Osteoblast (primary cell): ENCODE measurements around the gene LLGL2. TPM values are rescaled to one million over a fixed set of nuclear protein-coding genes. Genes with fewer than 3 reads are reported as not detected.
"Not testable (repeated sequence)": the region's sequence is repeated elsewhere in the genome, so short reads cannot be mapped to it uniquely, and the experiment has no call there.

Source experiments
- DNase-seq: peaks from one replicate; pipeline ENCODE4 v3.0.0; 2011; ENCODE audit warnings: low spot score, mixed read lengths; ENCODE audit not compliant: insufficient read length; ENCODE audit errors: missing footprints
- H2AFZ ChIP-seq: 2 replicates; pipeline ENCODE4 v1.6.0; 2011; ENCODE audit warnings: mild to moderate bottlenecking, low read length
- H3K27ac ChIP-seq: 2 replicates; pipeline ENCODE4 v1.5.1; 2011; ENCODE audit warnings: mild to moderate bottlenecking, low read depth, low read length, moderate library complexity
- H3K27me3 ChIP-seq: 2 replicates; pipeline ENCODE4 v1.6.0; 2012; ENCODE audit warnings: mild to moderate bottlenecking, control low read depth, inconsistent platforms, low read length, moderate library complexity; ENCODE audit not compliant: insufficient read depth
- H3K36me3 ChIP-seq: 2 replicates; pipeline ENCODE4 v1.5.1; 2011; ENCODE audit warnings: mild to moderate bottlenecking, low read length, control low read depth, moderate library complexity; ENCODE audit not compliant: insufficient read depth
- H3K4me1 ChIP-seq: 2 replicates; pipeline ENCODE4 v1.5.1; 2011; ENCODE audit warnings: mild to moderate bottlenecking, low read length, control low read depth, moderate library complexity; ENCODE audit not compliant: insufficient read depth
- H3K4me2 ChIP-seq: 2 replicates; pipeline ENCODE4 v1.6.0; 2011; ENCODE audit warnings: mild to moderate bottlenecking, low read length; ENCODE audit not compliant: insufficient read depth
- H3K4me3 ChIP-seq: fragments of 200-600 bp; sonication (generic); 3 replicates; pipeline ENCODE4 v1.5.1; 2012; ENCODE audit warnings: mild to moderate bottlenecking, low read length, inconsistent platforms; ENCODE audit not compliant: insufficient read depth
- H3K79me2 ChIP-seq: 2 replicates; pipeline ENCODE4 v1.6.0; 2012; ENCODE audit warnings: mild to moderate bottlenecking, low read length, control low read depth, inconsistent platforms; ENCODE audit not compliant: insufficient read depth
- H3K9me3 ChIP-seq: 2 replicates; pipeline ENCODE4 v1.5.1; 2011; ENCODE audit warnings: low read depth, low read length, control low read depth
- H4K20me1 ChIP-seq: 2 replicates; pipeline ENCODE4 v1.6.0; 2012; ENCODE audit warnings: mild to moderate bottlenecking, low read length, control low read depth; ENCODE audit not compliant: insufficient read depth
- total RNA-seq: library from RNA; depleted of rRNA; stranded (reverse); fragments of >200 nt; gene quantifications from 2 replicates; pipeline ENCODE4 v1.2.3, GENCODE V29; 2012
- TF ChIP-seq, protein P1 (sequence below): IDR thresholded peaks from 2 replicates; pipeline ENCODE4 v1.5.1; 2011; ENCODE audit warnings: mild to moderate bottlenecking, low read depth, low read length, moderate library complexity; ENCODE audit errors: extremely low read depth

The LLGL2 gene
- total RNA-seq, 1 donor = 0.36 TPM

DNA sequence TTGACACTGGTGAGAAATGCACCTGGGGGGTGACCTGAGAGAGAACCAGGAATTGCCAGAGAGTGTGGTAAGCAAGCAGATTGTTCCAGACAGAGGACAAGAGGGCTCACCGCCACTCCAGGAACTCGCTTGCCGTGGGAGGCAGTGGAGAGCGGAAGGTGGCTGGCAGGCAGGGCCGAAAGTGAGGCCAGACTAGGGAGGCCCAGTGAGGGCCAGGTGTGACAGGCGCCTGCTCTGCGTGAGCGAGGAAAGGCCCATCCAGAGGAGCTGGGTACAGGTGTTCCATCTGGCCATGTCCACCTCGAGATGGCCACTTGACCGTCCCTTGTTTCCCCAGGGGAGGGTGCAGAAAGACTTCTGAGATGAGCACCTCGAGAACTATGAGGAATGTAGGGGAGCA, 50.2 kb downstream of the LLGL2 start:
- Histone ChIP-seq H3K36me3 (no peaks in the 10 kb centered on the region), H4K20me1 (no peaks in the 10 kb centered on the region), H3K9me3 (no peaks in the 10 kb centered on the region), H3K4me3 (no peak overlapping the region), H2AFZ (no peak overlapping the region), H3K79me2 (no peaks in the 10 kb centered on the region), H3K4me1 (no peaks in the 10 kb centered on the region), H3K4me2 (no peak overlapping the region), H3K27ac (no peak overlapping the region), H3K27me3 (no peaks in the 10 kb centered on the region)
- TF ChIP-seq, protein P1, sequence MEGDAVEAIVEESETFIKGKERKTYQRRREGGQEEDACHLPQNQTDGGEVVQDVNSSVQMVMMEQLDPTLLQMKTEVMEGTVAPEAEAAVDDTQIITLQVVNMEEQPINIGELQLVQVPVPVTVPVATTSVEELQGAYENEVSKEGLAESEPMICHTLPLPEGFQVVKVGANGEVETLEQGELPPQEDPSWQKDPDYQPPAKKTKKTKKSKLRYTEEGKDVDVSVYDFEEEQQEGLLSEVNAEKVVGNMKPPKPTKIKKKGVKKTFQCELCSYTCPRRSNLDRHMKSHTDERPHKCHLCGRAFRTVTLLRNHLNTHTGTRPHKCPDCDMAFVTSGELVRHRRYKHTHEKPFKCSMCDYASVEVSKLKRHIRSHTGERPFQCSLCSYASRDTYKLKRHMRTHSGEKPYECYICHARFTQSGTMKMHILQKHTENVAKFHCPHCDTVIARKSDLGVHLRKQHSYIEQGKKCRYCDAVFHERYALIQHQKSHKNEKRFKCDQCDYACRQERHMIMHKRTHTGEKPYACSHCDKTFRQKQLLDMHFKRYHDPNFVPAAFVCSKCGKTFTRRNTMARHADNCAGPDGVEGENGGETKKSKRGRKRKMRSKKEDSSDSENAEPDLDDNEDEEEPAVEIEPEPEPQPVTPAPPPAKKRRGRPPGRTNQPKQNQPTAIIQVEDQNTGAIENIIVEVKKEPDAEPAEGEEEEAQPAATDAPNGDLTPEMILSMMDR = no peak
- no peak for DNase-seq

DNA sequence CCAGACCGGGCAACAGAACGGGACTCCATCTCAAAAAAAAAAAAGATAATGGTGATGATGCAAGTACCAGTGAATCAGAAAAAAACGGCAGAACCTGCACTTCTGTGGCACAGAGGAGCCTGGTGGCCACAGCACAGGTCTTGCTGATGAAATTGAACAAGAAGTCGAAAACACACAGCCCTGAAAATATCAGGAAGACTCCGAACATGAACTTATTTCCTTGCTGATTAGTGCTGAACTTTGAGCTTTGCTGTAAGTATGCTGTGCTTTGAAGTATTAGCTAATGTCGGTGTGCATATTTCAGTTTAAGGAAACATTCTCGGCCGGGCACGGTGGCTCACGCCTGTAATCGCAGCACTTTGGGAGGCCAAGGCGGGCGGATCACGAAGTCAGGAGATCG, 51.2 kb downstream of the LLGL2 start:
- no peak overlapping the region for H3K27ac ChIP-seq

DNA sequence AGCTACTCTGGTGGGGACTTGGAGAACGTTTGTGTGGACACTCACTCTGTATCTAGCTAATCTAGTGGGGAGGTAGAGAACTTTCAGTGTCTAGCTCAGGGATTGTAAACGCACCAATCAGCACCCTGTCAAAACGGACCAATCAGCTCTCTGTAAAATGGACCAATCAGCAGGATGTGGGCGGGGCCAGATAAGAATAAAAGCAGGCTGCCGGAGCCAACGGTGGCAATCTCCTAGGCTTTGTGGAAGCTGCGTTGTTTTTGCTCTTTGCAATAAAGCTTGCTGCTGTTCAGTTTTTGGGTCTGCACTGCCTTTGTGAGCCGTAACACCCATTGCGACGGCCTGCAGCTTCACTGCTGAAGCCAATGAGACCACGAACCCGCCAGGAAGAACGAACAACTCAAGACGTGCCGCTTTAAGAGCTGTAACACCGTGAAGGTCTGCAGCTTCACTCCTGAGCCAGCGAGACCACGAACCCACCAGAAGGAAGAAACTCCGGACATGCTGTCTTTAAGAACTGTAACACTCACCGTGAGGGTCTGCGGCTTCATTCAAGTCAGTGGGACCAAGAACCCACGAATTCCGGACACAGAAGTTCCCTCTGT, 55.7 kb downstream of the LLGL2 start:
- not testable (repeated sequence) for H3K4me3 ChIP-seq

More for the DNA sequence above, 51.2 kb downstream of the LLGL2 start:
- Histone ChIP-seq H3K4me1 (no peaks in the 10 kb centered on the region), H3K4me3 (no peak overlapping the region), H3K27me3 (peaks cover 3% of the 10 kb centered on the region), H4K20me1 (no peaks in the 10 kb centered on the region), H3K36me3 (no peaks in the 10 kb centered on the region), H3K4me2 (no peak overlapping the region), H3K9me3 (no peaks in the 10 kb centered on the region), H2AFZ (no peak overlapping the region), H3K79me2 (no peaks in the 10 kb centered on the region)
- DNase-seq = no peak
- TF ChIP-seq, protein P1 = no peak

DNA sequence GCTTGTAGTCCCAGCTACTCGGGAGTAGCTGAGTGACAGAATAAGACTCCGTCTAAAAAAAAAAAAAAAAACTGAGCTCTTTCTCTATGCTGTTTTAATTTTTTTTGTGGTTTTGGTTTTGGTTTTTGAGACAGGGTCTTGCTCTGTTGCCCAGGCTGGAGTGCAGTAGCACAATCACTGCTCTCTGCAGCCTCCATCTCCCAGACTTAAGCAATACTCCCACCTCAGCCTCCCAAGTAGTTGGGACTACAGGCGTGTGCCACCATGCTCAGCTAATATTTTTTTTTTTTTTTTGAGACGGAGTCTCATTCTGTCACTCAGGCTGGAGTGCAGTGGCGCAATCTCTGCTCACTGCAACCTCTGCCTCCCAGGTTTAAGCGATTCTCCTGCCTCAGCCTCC, 57.7 kb downstream of the LLGL2 start:
- H3K27ac ChIP-seq, H3K79me2 ChIP-seq, H4K20me1 ChIP-seq, DNase-seq, H3K4me1 ChIP-seq, H3K9me3 ChIP-seq, H3K4me2 ChIP-seq, H3K36me3 ChIP-seq, H2AFZ ChIP-seq, H3K4me3 ChIP-seq: not testable (repeated sequence)
- H3K27me3 ChIP-seq = peaks cover 30% of the 10 kb centered on the region

More for the DNA sequence above, 55.7 kb downstream of the LLGL2 start:
- H3K4me2 ChIP-seq, H3K36me3 ChIP-seq, H4K20me1 ChIP-seq, H3K79me2 ChIP-seq, H3K4me1 ChIP-seq, DNase-seq, H3K27ac ChIP-seq, H3K9me3 ChIP-seq, H2AFZ ChIP-seq: not testable (repeated sequence)
- peaks cover 11% of the 10 kb centered on the region for H3K27me3 ChIP-seq

DNA sequence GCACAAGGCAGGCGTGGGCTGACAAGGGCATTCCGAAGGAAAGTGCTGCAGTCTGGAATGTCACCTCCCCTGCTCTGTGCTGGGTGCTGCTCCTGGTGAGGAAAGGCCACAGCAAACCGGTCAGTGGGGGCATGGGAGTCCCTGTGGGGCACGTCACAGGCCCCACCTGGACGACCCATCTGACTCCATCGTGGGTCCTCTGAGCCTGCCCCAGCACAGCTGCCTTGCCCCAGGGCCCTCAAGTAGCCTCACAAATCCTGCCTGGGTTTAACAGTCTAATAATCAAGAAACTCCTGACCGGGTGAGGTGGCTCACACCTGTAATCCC, 59.3 kb downstream of the LLGL2 start:
- H3K36me3 ChIP-seq = no peaks in the 10 kb centered on the region
- peaks cover 38% of the 10 kb centered on the region for H3K27me3 ChIP-seq
- H3K4me1 ChIP-seq = no peaks in the 10 kb centered on the region

More for the DNA sequence above, 59.3 kb downstream of the LLGL2 start:
- no peak overlapping the region for H3K4me3 ChIP-seq
- H3K4me2 ChIP-seq = no peak overlapping the region
- no peaks in the 10 kb centered on the region for H3K9me3 ChIP-seq
- no peaks in the 10 kb centered on the region for H4K20me1 ChIP-seq
- H3K27ac ChIP-seq = no peak overlapping the region
- TF ChIP-seq, protein P1 = no peak
- H3K79me2 ChIP-seq = no peaks in the 10 kb centered on the region
- no peak for DNase-seq
- no peak overlapping the region for H2AFZ ChIP-seq
